Smooth muscle cell of trachea (primary cell): ENCODE results near the gene ADH1A. TPM values are rescaled to one million over a fixed set of nuclear protein-coding genes. Genes with fewer than 3 reads are reported as not detected.

Source experiments
- total RNA-seq: library from RNA; depleted of rRNA; stranded (reverse); fragments of >200 nt; gene quantifications from 2 replicates; pipeline ENCODE4 v1.2.1, GENCODE V29; 2014

The ADH1A gene
- total RNA-seq = not detected in 2 replicates

DNA sequence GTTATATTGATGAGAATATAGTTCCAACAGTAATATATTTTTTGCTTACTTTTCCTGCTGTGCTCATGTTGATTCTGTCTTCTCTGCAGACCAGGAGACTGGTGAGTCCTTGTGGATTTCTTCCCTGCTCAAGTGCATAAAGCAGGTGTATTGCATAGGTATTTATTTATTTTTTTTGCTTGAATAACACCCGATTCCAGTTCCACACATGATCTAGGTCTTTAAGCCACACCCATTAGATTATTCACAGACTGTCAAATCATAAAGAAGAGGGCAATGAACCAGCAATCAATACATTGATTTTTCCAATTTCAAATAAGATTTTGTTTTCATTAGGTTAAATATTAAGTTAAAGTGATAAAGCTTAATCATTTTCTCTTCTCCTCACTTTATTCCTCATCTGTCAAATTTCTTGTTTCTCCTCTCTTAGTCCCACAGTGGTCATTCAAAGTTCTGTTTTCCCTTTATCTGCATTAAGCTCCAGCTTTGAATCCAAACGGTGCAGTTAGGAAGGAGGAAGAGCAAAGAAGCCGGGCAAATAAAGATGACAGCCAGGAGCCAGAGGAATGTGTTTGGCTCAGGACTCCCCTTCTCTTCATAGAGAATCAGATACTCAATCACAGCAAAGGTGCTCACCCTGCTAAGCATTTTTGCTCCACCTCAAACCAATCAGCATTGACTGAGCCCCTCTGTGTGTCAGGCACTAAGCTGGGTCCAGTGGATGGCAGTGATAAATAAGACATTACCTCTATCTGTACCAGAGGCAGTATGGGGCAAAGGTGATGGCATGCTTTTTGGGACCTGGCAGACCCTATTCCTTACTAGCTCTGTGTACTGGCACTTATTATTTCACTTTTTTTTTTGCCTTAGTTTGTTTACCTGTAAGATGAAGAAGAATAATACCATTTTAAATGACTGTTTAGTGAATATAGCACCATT, at the start of gene ADH1A:
ADH1A (minus strand) TSS at position 138 of the 939 bp plus-strand sequence; CDS start at position 67, 71 bp downstream.

DNA sequence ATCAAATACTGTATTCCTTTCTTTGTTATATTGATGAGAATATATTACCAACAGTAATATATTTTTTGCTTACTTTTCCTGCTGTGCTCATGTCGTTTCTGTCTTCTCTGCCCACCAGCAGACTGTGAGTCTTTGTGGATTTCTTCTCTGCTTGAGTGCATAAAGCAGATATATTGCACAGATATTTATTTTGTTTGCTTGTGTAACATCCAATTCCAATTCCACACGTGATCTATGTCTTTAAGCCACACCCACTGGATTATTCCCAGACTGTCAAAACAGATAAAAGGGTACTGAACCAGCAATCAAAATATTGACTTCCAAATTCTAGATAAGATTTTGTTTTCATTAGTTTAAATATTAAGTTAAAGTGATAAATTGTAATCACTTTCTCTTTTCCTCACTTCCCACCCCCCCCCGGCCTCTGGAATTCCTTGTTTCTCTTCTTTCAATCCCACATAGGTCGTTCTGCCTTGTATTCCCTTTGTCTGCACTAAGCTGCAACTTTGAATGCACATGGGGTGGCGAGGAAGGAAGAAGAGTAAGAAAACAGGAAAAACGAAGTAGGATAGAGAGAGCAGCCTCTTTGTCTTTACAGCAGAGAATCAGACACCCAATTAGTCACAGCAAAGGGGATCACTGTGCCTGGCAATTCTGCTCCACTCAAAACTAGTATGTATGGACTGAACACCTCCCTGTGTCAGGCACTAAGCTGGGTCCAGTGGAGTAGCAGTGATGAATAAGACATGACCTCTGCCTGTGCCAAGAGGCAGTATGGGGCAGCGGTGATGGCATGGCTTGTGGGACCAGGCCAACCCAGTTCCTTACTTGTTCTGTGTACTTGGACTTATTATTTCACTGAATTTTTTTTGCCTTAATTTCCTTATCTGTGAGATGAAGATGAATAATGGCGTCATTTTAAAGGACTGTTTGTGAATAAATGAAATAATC, 30.7 kb upstream of the ADH1A start, which contains the start of gene ADH1B:
ADH1B (minus strand) TSS at position 161 of the 951 bp plus-strand sequence; CDS start at position 91, 70 bp downstream.

Other genes with a start within 250 kb of the ADH1A start
- 337 and 478 TPM in 2 replicates for gene ADH5, start 202.2 kb downstream of the ADH1A start, total RNA-seq
- gene ADH4, start 146.7 kb downstream of the ADH1A start, total RNA-seq = not detected in 2 replicates
- gene ADH6, start 71.7 kb downstream of the ADH1A start, total RNA-seq = 0.33 TPM in 1 of 2 replicates, not detected in the other
- gene ADH1B, start 30.4 kb upstream of the ADH1A start, total RNA-seq = 281 and 965 TPM in 2 replicates
- 2.3 and 5.5 TPM in 2 replicates for gene ADH1C, start 61.8 kb upstream of the ADH1A start, total RNA-seq
- 0.83 and 2.0 TPM in 2 replicates for gene ADH7, start 144.4 kb upstream of the ADH1A start, total RNA-seq
- not detected in 2 replicates for gene C4orf17, start 220.0 kb upstream of the ADH1A start, total RNA-seq